ENCODE results near the gene UCHL3. TPM values are rescaled to one million over a fixed set of nuclear protein-coding genes. Genes with fewer than 3 reads are reported as not detected.

Gene UCHL3
- total RNA-seq, 4 donors from 2014 or later: 30.6 to 65.1 (median 46.7) TPM

GRCh38 chr13:75521956-75522355 lies 27.6 kb upstream of the UCHL3 start:
- intact Hi-C loops (cut with DNase I; ENCODE audit: low total_unique reads): no loop called here
- 86 to 87% methylated on average over 3 of the region's 3 CpGs for WGBS, 2 donors

GRCh38 chr13:75530549-75530961 lies 19.0 kb upstream of the UCHL3 start:
- TF ChIP-seq POLR2A (IDR thresholded peaks at IDR 0.05): no peak
- no peak for TF ChIP-seq CTCF (IDR thresholded peaks at IDR 0.05)
- DNase-seq (ENCODE audit: low spot score in 2 of 2): no peak
- no peak overlapping the region for H3K4me3 ChIP-seq (ENCODE audit: low read depth, poor library complexity, severe bottlenecking)
- intact Hi-C loops (cut with DNase I; ENCODE audit: low total_unique reads): no loop called here

More at GRCh38 chr13:75521956-75522355, 27.6 kb upstream of the UCHL3 start:
- no peak for DNase-seq (ENCODE audit: low spot score in 2 of 2)
- no peak overlapping the region for H3K4me3 ChIP-seq (ENCODE audit: low read depth, poor library complexity, severe bottlenecking)
- TF ChIP-seq POLR2A (IDR thresholded peaks at IDR 0.05) (no peak), CTCF (IDR thresholded peaks at IDR 0.05) (no peak)

GRCh38 chr13:75533861-75534260 lies 15.7 kb upstream of the UCHL3 start:
- 91 to 96% methylated on average over 1 of the region's 1 CpG for WGBS, 2 donors
- TF ChIP-seq POLR2A (IDR thresholded peaks at IDR 0.05) (no peak), CTCF (IDR thresholded peaks at IDR 0.05) (no peak)
- H3K4me3 ChIP-seq (ENCODE audit: low read depth, poor library complexity, severe bottlenecking): no peak overlapping the region
- intact Hi-C loops (cut with DNase I; ENCODE audit: low total_unique reads): no loop called here
- DNase-seq (ENCODE audit: low spot score in 2 of 2): no peak

- peak within 1 kb of the TSS; percentile 95 for H3K4me3 ChIP-seq (ENCODE audit: low read depth, poor library complexity, severe bottlenecking)
- peak in 1 of 3 donors; percentile 17 for TF ChIP-seq CTCF (IDR thresholded peaks at IDR 0.05)
- no peak for TF ChIP-seq POLR2A (IDR thresholded peaks at IDR 0.05)
- intact Hi-C loops (cut with DNase I; ENCODE audit: low total_unique reads): no loop called here
- peak; percentile 49 to 93 for DNase-seq (ENCODE audit: low spot score in 2 of 2)
- WGBS, 2 donors: 0 to 1% methylated on average over 51 of the region's 51 CpGs
Observed at GRCh38 chr13:75537401-75538365, 11.9 kb upstream of the UCHL3 start, which contains the start of gene COMMD6. TSS of gene COMMD6 (minus strand) at chr13:75537841. CDS start at chr13:75537805, 36 bp downstream.

DNA sequence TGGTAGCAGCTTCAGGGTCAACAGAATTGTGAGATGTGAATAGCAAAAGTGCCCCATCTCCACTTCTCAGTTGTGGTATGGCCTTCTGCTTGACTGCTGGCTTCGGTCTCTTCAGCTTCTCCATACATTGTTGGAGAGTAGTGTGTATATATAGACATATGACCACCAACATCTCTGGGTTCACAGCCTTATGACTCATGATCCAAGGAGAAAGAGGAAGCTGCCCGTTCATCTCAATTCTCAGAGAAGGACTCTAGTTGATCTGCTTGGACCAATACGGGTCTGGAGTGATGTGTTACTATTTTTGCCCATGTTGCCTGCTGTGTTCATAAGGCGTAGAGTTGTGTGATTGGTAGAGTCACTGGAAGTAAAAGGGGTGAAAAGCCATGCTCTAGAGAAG lies 8.3 kb upstream of the UCHL3 start:
- TF ChIP-seq POLR2A (IDR thresholded peaks at IDR 0.05) (no peak), CTCF (IDR thresholded peaks at IDR 0.05) (no peak)
- 79 to 81% methylated on average over 4 of the region's 4 CpGs for WGBS, 2 donors
- no peak for DNase-seq (ENCODE audit: low spot score in 2 of 2)
- intact Hi-C loops (cut with DNase I; ENCODE audit: low total_unique reads): no loop called here
- no peak overlapping the region for H3K4me3 ChIP-seq (ENCODE audit: low read depth, poor library complexity, severe bottlenecking)

Measured in lower leg skin (tissue), 4 donors.